HL-60 (cell line): ENCODE measurements around the gene ARHGAP18.

Experiments
- POLR2AphosphoS5 ChIP-seq: IDR thresholded peaks from 2 replicates; pipeline ENCODE4 v1.6.1; 2012; ENCODE audit warnings: low read depth
- REST ChIP-seq: IDR thresholded peaks from 2 replicates; pipeline ENCODE4 v1.6.1; 2012; ENCODE audit warnings: low read depth; ENCODE audit not compliant: insufficient replicate concordance

GRCh38 chr6:129607581-129608186 is 102.3 kb downstream of the ARHGAP18 start:
- no peak for TF ChIP-seq POLR2AphosphoS5
- no peak for TF ChIP-seq REST
